ENCODE data around the gene PCBP2. TPM values are rescaled to one million over a fixed set of nuclear protein-coding genes. Genes with fewer than 3 reads are reported as not detected.

Gene PCBP2
- total RNA-seq, 1 experiment from 2014 or later = 246 TPM

DNA sequence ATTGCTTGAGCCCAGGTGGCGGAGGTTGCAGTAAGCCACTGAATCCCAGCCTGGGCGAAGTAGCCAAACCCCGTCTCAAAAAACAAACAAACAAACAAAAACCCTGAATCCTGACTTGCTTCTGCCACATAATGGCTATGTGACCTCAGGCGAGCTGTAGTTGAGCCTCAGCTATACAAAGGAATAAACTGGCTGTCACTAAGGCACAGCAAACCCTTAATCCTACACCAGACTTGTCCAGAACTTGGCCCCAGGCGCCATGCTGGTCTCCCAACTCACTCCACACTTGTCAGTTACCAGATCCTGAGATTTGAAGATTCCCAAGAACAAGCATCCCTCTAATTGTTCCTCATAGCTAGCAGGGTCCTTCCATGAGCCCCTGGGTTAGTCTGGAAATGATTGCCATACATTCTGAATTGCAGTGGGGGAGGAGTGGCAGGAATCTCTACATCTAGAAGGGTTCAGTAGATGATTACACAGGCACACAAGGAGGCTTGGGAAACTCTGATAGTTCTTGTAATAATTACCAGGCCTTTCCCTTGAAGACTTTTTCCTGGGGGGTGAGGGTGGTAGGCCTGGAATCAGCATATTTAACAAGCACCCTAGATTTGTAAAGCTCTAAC lies 37.5 kb downstream of the PCBP2 start:
- H3K27ac ChIP-seq = no peak overlapping the region
- DNase-seq = no peak

GRCh38 chr12:53492188-53492587 lies 40.3 kb downstream of the PCBP2 start:
- Histone ChIP-seq H3K27me3 (no peaks in the 10 kb centered on the region), H3K27ac (peak overlapping the region; percentile 1; the same call in 1 of the 2 replicates), H3K4me1 (peaks cover 17% of the 10 kb centered on the region), H3K9me3 (replicated peaks) (no peaks in the 10 kb centered on the region), H3K36me3 (no peaks in the 10 kb centered on the region), H3K4me3 (peak overlapping the region; percentile 55)
- DNase-seq = no peak

More for the DNA sequence above, 37.5 kb downstream of the PCBP2 start:
- no peaks in the 10 kb centered on the region for H3K27me3 ChIP-seq
- H3K9me3 ChIP-seq (replicated peaks) = no peaks in the 10 kb centered on the region
- H3K4me3 ChIP-seq = no peak overlapping the region
- 0 out of 2 replicates have a peak, but pooled peaks cover 4% of the 10 kb centered on the region for H3K4me1 ChIP-seq
- H3K36me3 ChIP-seq = peaks cover 3% of the 10 kb centered on the region; the same call in 1 of the 2 replicates

DNA sequence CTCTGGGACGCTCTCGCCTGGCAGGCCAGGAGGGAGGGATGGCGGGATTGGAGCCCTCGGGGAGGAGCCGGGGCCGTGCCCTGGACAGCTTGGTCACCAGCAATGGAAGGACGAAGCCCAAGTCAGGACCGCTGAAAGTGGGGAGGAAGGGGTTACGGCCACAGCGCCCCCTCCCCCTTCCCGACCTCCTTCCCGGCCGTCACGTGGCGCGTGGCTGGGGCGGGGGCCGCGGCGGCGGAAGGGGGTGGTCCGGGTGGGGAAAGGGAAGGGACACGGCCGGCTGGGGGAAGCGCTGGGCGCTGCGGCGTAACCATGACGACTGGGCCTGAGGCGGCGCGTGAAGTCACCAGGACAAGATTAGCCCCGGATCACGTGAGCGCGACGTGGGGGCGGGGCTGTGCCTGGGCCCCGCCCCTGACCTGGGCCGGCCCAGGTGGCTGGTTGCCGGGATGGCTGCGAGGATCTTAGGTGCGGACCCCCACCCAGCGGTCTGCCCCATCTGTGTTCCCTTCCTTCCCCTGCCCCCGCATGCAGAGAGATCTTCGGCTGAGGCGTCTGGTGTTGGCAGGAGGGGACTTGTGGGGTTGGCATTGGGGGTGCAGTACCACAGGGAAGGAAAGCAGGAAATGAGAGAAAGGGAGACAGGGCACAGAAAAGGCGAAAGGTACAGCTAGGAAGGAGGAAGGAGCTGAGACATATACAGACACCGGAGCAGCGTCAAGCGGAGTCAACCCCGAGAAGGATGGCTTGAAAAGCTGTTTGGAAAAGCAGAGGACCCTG lies 41.1 kb downstream of the PCBP2 start:
- peak; percentile 92 to 93 for DNase-seq
- peak overlapping the region; percentile 55 for H3K4me3 ChIP-seq
- H3K27me3 ChIP-seq = no peaks in the 10 kb centered on the region
- H3K4me1 ChIP-seq = peaks cover 17% of the 10 kb centered on the region
- H3K9me3 ChIP-seq (replicated peaks) = no peaks in the 10 kb centered on the region
- peak overlapping the region; percentile 38; the same call in 1 of the 2 replicates for H3K27ac ChIP-seq
- H3K36me3 ChIP-seq = no peaks in the 10 kb centered on the region

DNA sequence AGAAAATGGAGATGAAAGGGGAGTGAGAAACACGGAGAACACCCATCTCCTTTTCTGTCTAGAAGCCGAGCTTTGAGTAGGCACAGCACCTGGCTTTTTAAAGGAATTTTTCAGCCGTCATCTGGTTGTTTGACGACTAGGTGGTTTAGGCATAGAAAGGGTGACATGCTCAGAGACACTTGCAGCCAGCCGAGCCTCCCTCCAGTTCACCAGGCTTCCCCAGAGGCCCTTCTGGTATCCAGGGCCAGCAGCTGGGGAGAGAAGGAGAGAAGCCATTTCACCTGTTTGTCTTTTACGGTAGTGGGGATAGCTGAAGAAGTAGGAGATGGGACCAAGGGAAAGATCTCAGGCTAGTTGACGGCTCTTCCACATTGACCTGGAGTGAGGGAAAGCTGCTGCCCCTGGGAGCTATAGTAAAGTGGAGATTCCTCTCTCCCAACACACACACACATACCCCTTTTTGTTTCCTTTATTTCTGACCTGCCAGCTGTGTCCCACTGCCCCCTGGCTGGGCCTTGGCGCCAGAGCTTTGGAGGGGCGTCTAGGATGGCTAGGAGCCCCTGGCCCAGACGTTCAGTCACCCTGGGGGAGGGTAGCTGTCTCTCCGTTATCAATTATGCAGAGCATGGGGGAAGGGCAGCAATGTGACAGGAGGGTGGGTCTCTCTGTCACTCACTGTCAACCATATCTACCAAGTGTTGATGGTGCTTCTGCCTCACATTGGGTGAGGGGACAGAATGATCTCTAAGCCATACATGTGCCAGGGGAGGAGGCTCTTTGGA lies 41.9 kb downstream of the PCBP2 start:
- Histone ChIP-seq H3K36me3 (no peaks in the 10 kb centered on the region), H3K4me3 (peak overlapping the region; percentile 55), H3K27ac (no peak overlapping the region; the same call in 1 of the 2 replicates), H3K27me3 (no peaks in the 10 kb centered on the region), H3K4me1 (peaks cover 24% of the 10 kb centered on the region), H3K9me3 (replicated peaks) (no peaks in the 10 kb centered on the region)
- no peak for DNase-seq

DNA sequence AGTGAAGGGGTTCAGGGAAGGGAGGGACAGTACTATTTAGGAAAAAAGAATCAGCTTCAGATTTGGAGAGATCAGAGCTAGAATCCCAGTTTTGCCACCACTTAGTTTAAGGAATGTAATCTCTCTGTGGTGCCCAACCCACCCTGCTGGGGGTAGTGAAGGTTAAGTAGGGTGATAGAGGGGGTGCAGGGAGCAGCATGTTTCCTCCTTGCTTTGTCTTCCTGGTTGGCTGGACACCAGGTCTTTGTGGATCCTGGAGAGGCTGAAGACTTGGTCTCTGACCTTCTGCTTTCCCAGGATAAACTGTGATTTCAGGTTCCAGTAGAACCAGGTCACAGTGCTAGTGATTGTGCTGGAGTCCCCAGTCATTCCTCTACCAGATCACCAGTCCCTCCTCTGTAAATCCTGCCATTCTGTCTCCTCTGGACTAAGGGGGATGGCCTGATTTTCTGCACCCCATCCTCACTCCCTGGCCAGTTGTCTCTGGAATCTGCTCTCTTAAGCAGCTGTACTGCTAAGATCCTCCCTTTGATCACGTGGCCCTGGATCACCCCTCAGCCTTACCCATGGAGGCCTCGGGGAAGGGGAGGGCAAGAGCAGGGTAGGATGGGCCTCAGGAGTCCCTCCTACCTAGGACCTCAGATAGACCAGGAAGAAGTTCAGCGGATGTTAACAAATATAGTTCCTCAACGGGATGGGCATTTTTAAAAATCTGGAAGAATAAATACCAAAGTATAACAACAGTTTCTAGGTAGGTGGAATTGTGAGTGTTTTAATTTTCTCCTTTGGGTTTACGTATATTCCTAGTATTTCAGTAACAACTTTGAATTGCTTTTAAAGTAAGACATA lies 44.2 kb downstream of the PCBP2 start:
- peak overlapping the region; percentile 47 for H3K27ac ChIP-seq
- no peak overlapping the region for H3K4me3 ChIP-seq
- H3K9me3 ChIP-seq (replicated peaks) = no peaks in the 10 kb centered on the region
- no peaks in the 10 kb centered on the region for H3K36me3 ChIP-seq
- peak; percentile 88 to 90 for DNase-seq
- H3K27me3 ChIP-seq = no peaks in the 10 kb centered on the region
- peaks cover 24% of the 10 kb centered on the region for H3K4me1 ChIP-seq

DNA sequence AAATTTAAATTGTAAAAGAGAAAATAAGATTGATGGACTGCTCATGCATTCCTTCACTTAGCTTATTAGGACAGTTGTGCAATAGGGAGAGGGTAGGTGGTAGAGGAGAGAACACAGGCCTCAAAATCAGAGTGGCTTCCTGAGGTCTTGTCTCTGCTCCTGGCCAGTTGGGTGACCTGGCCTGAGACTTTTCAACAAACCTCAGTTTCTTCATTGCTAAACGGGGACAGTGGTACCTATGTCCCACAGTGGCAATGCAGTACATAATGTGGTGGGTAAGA lies 44.8 kb downstream of the PCBP2 start:
- Histone ChIP-seq H3K27me3 (no peaks in the 10 kb centered on the region), H3K4me1 (peaks cover 24% of the 10 kb centered on the region), H3K4me3 (no peak overlapping the region), H3K36me3 (no peaks in the 10 kb centered on the region), H3K9me3 (replicated peaks) (no peaks in the 10 kb centered on the region), H3K27ac (no peak overlapping the region)
- DNase-seq = no peak

- H3K4me1 ChIP-seq = peaks cover 20% of the 10 kb centered on the region
Observed at GRCh38 chr12:53497461-53497860, 45.6 kb downstream of the PCBP2 start.

DNA sequence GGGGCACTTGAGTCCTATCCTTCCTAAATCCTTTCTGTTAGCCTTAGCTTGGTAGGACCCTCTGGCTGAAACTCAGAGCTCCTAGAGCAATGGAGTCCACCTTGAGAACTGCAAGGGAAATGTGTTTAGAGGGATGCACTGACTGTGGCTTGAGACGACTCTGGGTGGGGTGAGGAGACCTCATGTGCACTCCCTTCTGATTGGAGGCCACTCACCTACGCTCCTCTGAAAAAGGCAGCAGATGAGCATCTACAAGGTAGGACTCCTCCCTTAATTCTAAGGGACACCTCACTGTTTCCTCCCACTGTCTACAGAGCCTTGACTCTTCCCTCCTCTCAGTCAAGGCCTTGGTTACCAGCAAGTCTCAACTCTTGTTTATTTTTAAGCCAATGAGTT lies 46.3 kb downstream of the PCBP2 start:
- H3K27ac ChIP-seq = peak overlapping the region; percentile 14; the same call in 1 of the 2 replicates
- no peak for DNase-seq
- H3K4me1 ChIP-seq = peaks cover 20% of the 10 kb centered on the region
- H3K36me3 ChIP-seq = no peaks in the 10 kb centered on the region
- H3K4me3 ChIP-seq = no peak overlapping the region
- no peaks in the 10 kb centered on the region for H3K27me3 ChIP-seq
- no peaks in the 10 kb centered on the region for H3K9me3 ChIP-seq (replicated peaks)

More at GRCh38 chr12:53497461-53497860, 45.6 kb downstream of the PCBP2 start:
- Histone ChIP-seq H3K36me3 (no peaks in the 10 kb centered on the region), H3K4me3 (no peak overlapping the region), H3K9me3 (replicated peaks) (no peaks in the 10 kb centered on the region), H3K27me3 (no peaks in the 10 kb centered on the region), H3K27ac (no peak overlapping the region)
- no peak for DNase-seq

- Histone ChIP-seq H3K4me1 (peaks cover 20% of the 10 kb centered on the region), H3K36me3 (no peaks in the 10 kb centered on the region), H3K27ac (peak within 1 kb of the TSS; percentile 14; the same call in 1 of the 2 replicates), H3K9me3 (replicated peaks) (no peaks in the 10 kb centered on the region), H3K27me3 (no peaks in the 10 kb centered on the region), H3K4me3 (peak within 1 kb of the TSS; percentile 80)
- DNase-seq = peak; percentile 58 to 60
Observed at GRCh38 chr12:53499266-53500141, 47.6 kb downstream of the PCBP2 start, which contains the start of gene MAP3K12. TSS of gene MAP3K12 (minus strand) at chr12:53499458. CDS start at chr12:53487391, 12,067 bp downstream.

- Histone ChIP-seq H3K36me3 (no peaks in the 10 kb centered on the region), H3K27ac (no peak overlapping the region), H3K9me3 (replicated peaks) (no peaks in the 10 kb centered on the region), H3K4me3 (peak overlapping the region; percentile 80), H3K4me1 (peaks cover 20% of the 10 kb centered on the region), H3K27me3 (no peaks in the 10 kb centered on the region)
- DNase-seq = no peak
Observed at GRCh38 chr12:53500142-53500775, 48.4 kb downstream of the PCBP2 start.

GRCh38 chr12:53500776-53501614 lies 49.1 kb downstream of the PCBP2 start, which contains the start of gene TARBP2:
TSS of gene TARBP2 (plus strand) at chr12:53501283. CDS start at chr12:53501409, 126 bp downstream.
- H3K27ac ChIP-seq = peak within 1 kb of the TSS; percentile 93
- peaks cover 15% of the 10 kb centered on the region for H3K4me1 ChIP-seq
- no peaks in the 10 kb centered on the region for H3K9me3 ChIP-seq (replicated peaks)
- no peaks in the 10 kb centered on the region for H3K36me3 ChIP-seq
- DNase-seq = peak; percentile 97 to 99
- no peaks in the 10 kb centered on the region for H3K27me3 ChIP-seq
- peak within 1 kb of the TSS; percentile 80 for H3K4me3 ChIP-seq

GRCh38 chr12:53501615-53502181 lies 49.8 kb downstream of the PCBP2 start:
- Histone ChIP-seq H3K4me1 (peaks cover 8% of the 10 kb centered on the region), H3K36me3 (no peaks in the 10 kb centered on the region), H3K27me3 (no peaks in the 10 kb centered on the region), H3K27ac (peak overlapping the region; percentile 93), H3K4me3 (peak overlapping the region; percentile 80), H3K9me3 (replicated peaks) (no peaks in the 10 kb centered on the region)
- no peak for DNase-seq
